OCI-LY7 (cell line): ENCODE results near the gene VPS13C. TPM values are rescaled to one million over a fixed set of nuclear protein-coding genes. Genes with fewer than 3 reads are reported as not detected.

Source experiments
- BruUV-seq: library from RNA; stranded (reverse); fragments of 400-500 nt; replicated peaks from 2 replicates; lab custom pipeline; 2021; lab: Mats Ljungman, UMichigan
- CTCF ChIA-PET: fragments of 300-600 bp; sonication (Branson Sonifier 250); formaldehyde crosslinking; loops from one replicate; lab custom pipeline; 2022; ENCODE audit warnings: antibody characterized with exemption; ENCODE audit not compliant: unreplicated experiment; lab: Charles Lee
- POLR2A ChIA-PET: fragments of 300-600 bp; sonication (Branson Sonifier 250); formaldehyde crosslinking; loops from one replicate; lab custom pipeline; 2022; ENCODE audit warnings: antibody characterized with exemption; lab: Charles Lee
- DNase-seq: peaks from one replicate; pipeline ENCODE4 v3.0.0-alpha.2; 2015; ENCODE audit warnings: low spot score
- H2AFZ ChIP-seq: fragments of 200-600 bp; sonication (generic), shearing (Covaris generic); 2 replicates; pipeline ENCODE4 v1.6.1; 2014; ENCODE audit warnings: mild to moderate bottlenecking, antibody characterized with exemption, low read length, moderate library complexity
- H3K27ac ChIP-seq: fragments of 200-600 bp; sonication (generic); 2 replicates; pipeline ENCODE4 v1.5.1; 2014; ENCODE audit warnings: mixed run types, low read depth, mild to moderate bottlenecking, moderate library complexity, low read length, inconsistent platforms; ENCODE audit not compliant: poor library complexity, severe bottlenecking
- H3K36me3 ChIP-seq: fragments of 200-600 bp; sonication (generic); 2 replicates; pipeline ENCODE4 v1.6.1; 2014; ENCODE audit warnings: mild to moderate bottlenecking, antibody characterized with exemption, low read length, moderate library complexity, mixed read lengths; ENCODE audit not compliant: insufficient read depth
- H3K4me1 ChIP-seq: fragments of 200-600 bp; sonication (generic); 2 replicates; pipeline ENCODE4 v1.5.1; 2014; ENCODE audit warnings: mild to moderate bottlenecking, low read length; ENCODE audit not compliant: insufficient read depth, poor library complexity, severe bottlenecking
- H3K4me2 ChIP-seq: fragments of 200-600 bp; sonication (generic); 2 replicates; pipeline ENCODE4 v1.6.1; 2014; ENCODE audit warnings: mild to moderate bottlenecking, low read length
- H3K4me3 ChIP-seq: fragments of 200-600 bp; sonication (generic); 2 replicates; pipeline ENCODE4 v1.5.1; 2014; ENCODE audit warnings: mild to moderate bottlenecking, low read depth, low read length; ENCODE audit not compliant: poor library complexity, severe bottlenecking
- H3K79me2 ChIP-seq: fragments of 200-600 bp; sonication (generic); 2 replicates; pipeline ENCODE4 v1.6.1; 2016; ENCODE audit warnings: low read depth, mild to moderate bottlenecking, low read length, moderate library complexity, mixed read lengths; ENCODE audit not compliant: insufficient read depth
- H3K9me2 ChIP-seq: fragments of 200-600 bp; sonication (generic); 2 replicates; pipeline ENCODE4 v1.6.1; 2016; ENCODE audit warnings: mild to moderate bottlenecking, low read length, mixed read lengths; ENCODE audit not compliant: insufficient read depth
- H3K9me3 ChIP-seq: fragments of 200-600 bp; sonication (generic); 2 replicates; pipeline ENCODE4 v1.6.1; 2014; ENCODE audit warnings: mild to moderate bottlenecking, mixed run types, low read length, mixed read lengths
- H4K20me1 ChIP-seq: fragments of 200-600 bp; sonication (generic); 2 replicates; pipeline ENCODE4 v1.6.1; 2014; ENCODE audit warnings: mild to moderate bottlenecking, antibody characterized with exemption, low read length, moderate library complexity, mixed read lengths; ENCODE audit not compliant: insufficient read depth
- CTCF ChIP-seq: fragments of 200-600 bp; sonication (generic); conservative IDR thresholded peaks from 2 replicates; pipeline ENCODE4 v1.5.1; 2014; ENCODE audit warnings: mild to moderate bottlenecking, antibody characterized with exemption, low read length, moderate library complexity, mixed read lengths
- EZH2phosphoT487 ChIP-seq: fragments of 200-600 bp; sonication (generic); IDR thresholded peaks from 2 replicates; pipeline ENCODE4 v1.6.1; 2018; ENCODE audit warnings: low read depth, borderline replicate concordance, mild to moderate bottlenecking, mixed run types, antibody characterized with exemption, low read length, moderate library complexity, mixed read lengths
- intact Hi-C: fragments of 100-400 bp; cut with micrococcal nuclease; formaldehyde crosslinking; loops from one replicate; pipeline ENCODE4 v1.10.0; 2022; ENCODE audit not compliant: unreplicated experiment
- total RNA-seq, 2 experiments: library from RNA; depleted of rRNA in 1 of 2; stranded (reverse); fragments of >200 nt in 1 of 2; shearing (Covaris generic) in 1 of 2; gene quantifications; 2 replicates each; pipeline ENCODE4 v1.2.3, GENCODE V29; 2014 to 2022

Gene VPS13C
- total RNA-seq, 2 experiments from 2014 or later, result 44.4 to 60.6 TPM

- no peaks in the 10 kb centered on the region for H3K4me1 ChIP-seq
- ChIA-PET CTCF (no interaction called here), POLR2A (no interaction called here)
- intact Hi-C loops, result no loop called here
- H3K79me2 ChIP-seq, result no peaks in the 10 kb centered on the region
- TF ChIP-seq EZH2phosphoT487 (no peak), CTCF (no peak)
- no peaks in the 10 kb centered on the region for H3K9me2 ChIP-seq
- H2AFZ ChIP-seq, result no peak overlapping the region
- H3K4me3 ChIP-seq, result no peak overlapping the region
- no peak for DNase-seq
- no peaks in the 10 kb centered on the region for H3K9me3 ChIP-seq
- no peaks in the 10 kb centered on the region for H3K36me3 ChIP-seq
- no peak overlapping the region for H3K4me2 ChIP-seq
- BruUV-seq, result no TSS peak
- H3K27ac ChIP-seq, result no peak overlapping the region
- no peaks in the 10 kb centered on the region; the same call in 1 of the 2 replicates for H4K20me1 ChIP-seq
Observed at GRCh38 chr15:61822511-61822910, 237.7 kb downstream of the VPS13C start.

DNA sequence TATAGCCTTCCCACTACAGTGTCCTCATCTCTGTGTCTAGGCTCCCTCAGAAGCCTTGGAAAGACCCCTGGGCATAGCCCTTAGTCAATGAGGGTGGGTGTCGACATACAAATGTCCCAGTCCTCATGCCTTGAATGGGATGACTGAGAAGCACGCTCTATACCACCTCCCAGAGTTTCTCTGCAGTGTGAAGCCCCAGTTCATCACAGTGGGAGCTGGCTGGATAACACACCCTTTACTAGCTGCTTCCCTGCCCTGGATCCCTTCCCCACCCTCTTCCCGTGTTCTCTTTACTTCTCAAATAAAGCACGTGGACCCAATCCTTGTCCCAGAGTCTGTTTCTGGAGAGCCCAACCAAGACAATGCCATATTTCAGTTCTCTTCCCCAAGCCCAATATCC, 239.3 kb downstream of the VPS13C start:
- H3K4me3 ChIP-seq, result no peak overlapping the region
- H3K9me3 ChIP-seq, result no peaks in the 10 kb centered on the region
- no peaks in the 10 kb centered on the region for H3K79me2 ChIP-seq
- H3K4me2 ChIP-seq, result no peak overlapping the region
- intact Hi-C loops, result no loop called here
- no peaks in the 10 kb centered on the region for H3K4me1 ChIP-seq
- H3K9me2 ChIP-seq, result no peaks in the 10 kb centered on the region
- no peak for DNase-seq
- CTCF ChIA-PET, result no interaction called here
- BruUV-seq, result no TSS peak
- POLR2A ChIA-PET, result no interaction called here
- no peak overlapping the region for H2AFZ ChIP-seq
- no peaks in the 10 kb centered on the region for H3K36me3 ChIP-seq
- H3K27ac ChIP-seq, result no peak overlapping the region
- TF ChIP-seq CTCF (no peak), EZH2phosphoT487 (no peak)
- H4K20me1 ChIP-seq, result no peaks in the 10 kb centered on the region

- Histone ChIP-seq H2AFZ (no peak overlapping the region), H3K27ac (no peak overlapping the region), H3K4me2 (no peak overlapping the region), H3K4me1 (no peaks in the 10 kb centered on the region), H3K4me3 (no peak overlapping the region), H4K20me1 (no peaks in the 10 kb centered on the region), H3K9me3 (no peaks in the 10 kb centered on the region), H3K9me2 (no peaks in the 10 kb centered on the region), H3K79me2 (no peaks in the 10 kb centered on the region), H3K36me3 (no peaks in the 10 kb centered on the region)
- ChIA-PET POLR2A (no interaction called here), CTCF (no interaction called here)
- no peak for DNase-seq
- no TSS peak for BruUV-seq
- no peak for TF ChIP-seq EZH2phosphoT487
- TF ChIP-seq CTCF, result no peak
- intact Hi-C loops, result no loop called here
Observed at GRCh38 chr15:61820212-61820611, 240.0 kb downstream of the VPS13C start.
